Mucosa of stomach (tissue), 1 donor: ENCODE results near the gene AGMO.

Experiments
- H3K27me3 ChIP-seq: one replicate; pipeline ENCODE4 v1.7.0; 2013; ENCODE audit warnings: mild to moderate bottlenecking, low read length; ENCODE audit not compliant: control insufficient read depth, insufficient read depth
- H3K36me3 ChIP-seq: one replicate; pipeline ENCODE4 v1.7.0; 2013; ENCODE audit warnings: low read length; ENCODE audit not compliant: control insufficient read depth, insufficient read depth
- H3K4me1 ChIP-seq: one replicate; pipeline ENCODE4 v1.7.0; 2013; ENCODE audit warnings: mild to moderate bottlenecking, low read length; ENCODE audit not compliant: control insufficient read depth, insufficient read depth
- H3K4me3 ChIP-seq: one replicate; pipeline ENCODE4 v1.7.0; 2013; ENCODE audit warnings: low read length
- H3K9ac ChIP-seq: one replicate; pipeline ENCODE4 v1.7.0; 2013; ENCODE audit warnings: mild to moderate bottlenecking, low read length, moderate library complexity
- H3K9me3 ChIP-seq: one replicate; pipeline ENCODE4 v1.7.0; 2013; ENCODE audit warnings: mild to moderate bottlenecking, low read length, moderate library complexity; ENCODE audit not compliant: control insufficient read depth
- donor health status: Pancreatic carcinoma.

AGMO gene

DNA sequence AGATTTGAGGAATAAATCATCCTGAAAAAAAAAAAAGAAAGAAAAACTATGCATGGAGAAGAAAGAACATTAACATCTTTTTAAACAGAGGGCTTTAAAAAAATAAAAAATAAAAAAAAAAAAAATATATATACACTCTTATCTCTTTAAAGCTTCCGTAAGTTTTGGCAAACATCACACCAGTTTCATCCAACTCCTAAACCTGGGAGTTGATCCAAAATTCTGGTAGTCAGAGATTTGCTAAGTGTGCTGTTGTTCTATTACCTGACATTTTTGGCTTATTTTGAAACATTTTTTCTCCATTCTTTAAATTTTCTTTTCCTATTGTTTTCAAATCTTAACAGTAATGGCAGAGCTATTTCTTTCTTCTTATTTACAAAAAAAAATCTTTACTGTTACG is 273.1 kb downstream of the AGMO start:
- Histone ChIP-seq H3K4me3 (no peak overlapping the region), H3K9me3 (no peaks in the 10 kb centered on the region), H3K36me3 (no peaks in the 10 kb centered on the region), H3K4me1 (no peaks in the 10 kb centered on the region), H3K27me3 (no peaks in the 10 kb centered on the region), H3K9ac (no peak overlapping the region)

DNA sequence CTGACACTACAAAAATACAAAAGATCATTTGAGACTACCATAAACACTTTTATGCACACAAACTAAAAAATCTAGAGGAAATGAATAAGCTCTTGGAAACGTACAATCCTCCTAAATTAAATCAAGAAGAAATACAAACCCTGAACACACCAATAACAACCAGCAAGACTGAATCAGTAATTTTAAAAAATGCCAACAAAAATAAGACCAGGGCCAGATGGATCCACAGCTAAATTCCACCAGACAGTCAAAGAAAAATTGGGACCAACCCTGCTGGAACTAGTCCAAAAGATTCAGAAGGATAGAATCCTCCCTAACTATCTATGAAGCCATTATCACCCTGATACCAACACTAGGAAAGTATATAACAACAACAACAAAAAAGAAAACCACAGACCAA is 277.4 kb downstream of the AGMO start:
- Histone ChIP-seq H3K9ac (no peak overlapping the region), H3K4me1 (no peaks in the 10 kb centered on the region), H3K4me3 (no peak overlapping the region), H3K27me3 (no peaks in the 10 kb centered on the region), H3K9me3 (no peaks in the 10 kb centered on the region), H3K36me3 (no peaks in the 10 kb centered on the region)

DNA sequence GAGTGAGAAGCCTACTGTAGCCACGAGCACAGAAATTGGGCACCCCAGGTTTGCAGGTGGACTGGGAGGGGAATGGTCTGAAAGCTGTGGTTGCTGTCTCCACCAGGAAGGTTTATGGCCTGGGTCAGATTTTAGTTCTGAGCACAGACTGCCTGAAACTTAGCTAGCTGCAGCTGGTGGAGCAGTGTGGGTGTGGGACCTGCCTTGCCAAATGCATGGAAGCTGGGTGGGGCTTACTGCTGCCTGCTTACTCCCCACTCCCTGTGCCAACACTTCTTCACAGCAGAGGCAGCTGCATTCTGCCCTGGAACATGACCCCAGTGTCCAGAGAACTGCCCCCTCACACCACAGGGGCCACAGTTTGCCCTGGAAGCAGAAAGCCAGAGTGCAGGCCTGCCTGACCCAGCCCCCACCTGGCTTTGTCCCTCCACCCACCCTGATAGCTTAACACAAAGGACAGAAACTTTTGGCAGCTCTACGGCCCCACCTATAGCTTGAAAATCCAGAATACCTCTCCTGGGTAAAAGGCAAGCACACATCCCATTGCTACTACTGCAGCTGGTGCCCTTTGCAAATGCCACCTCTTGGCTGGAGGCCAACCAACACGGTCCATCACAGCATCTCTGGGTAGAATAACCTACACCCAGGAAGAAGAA is 281.6 kb downstream of the AGMO start:
- no peaks in the 10 kb centered on the region for H3K36me3 ChIP-seq
- H3K9ac ChIP-seq, result no peak overlapping the region
- no peak overlapping the region for H3K4me3 ChIP-seq
- no peaks in the 10 kb centered on the region for H3K4me1 ChIP-seq
- no peaks in the 10 kb centered on the region for H3K9me3 ChIP-seq
- no peaks in the 10 kb centered on the region for H3K27me3 ChIP-seq

DNA sequence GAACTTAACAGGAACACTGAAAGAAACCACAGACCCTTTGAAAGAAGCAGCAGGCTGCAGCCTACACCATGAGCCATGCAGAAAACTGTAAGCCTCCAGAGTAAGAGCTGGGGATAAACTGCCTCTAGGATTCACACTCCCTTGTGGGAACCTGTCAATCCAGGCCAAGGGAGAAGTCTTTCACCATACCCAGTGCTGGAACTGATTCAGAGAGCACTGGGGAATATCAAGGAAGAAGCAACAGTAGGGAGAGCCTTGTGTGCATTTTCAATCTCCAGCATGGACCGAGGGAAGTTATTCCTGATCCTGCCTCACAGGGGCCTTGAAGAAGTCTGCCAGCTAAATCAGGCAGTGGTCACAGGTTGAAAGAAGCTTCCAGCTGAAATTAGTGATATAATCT is 282.2 kb downstream of the AGMO start:
- H3K36me3 ChIP-seq, result no peaks in the 10 kb centered on the region
- no peak overlapping the region for H3K9ac ChIP-seq
- H3K4me3 ChIP-seq, result no peak overlapping the region
- no peaks in the 10 kb centered on the region for H3K27me3 ChIP-seq
- no peaks in the 10 kb centered on the region for H3K9me3 ChIP-seq
- no peaks in the 10 kb centered on the region for H3K4me1 ChIP-seq

GRCh38 chr7:15257689-15258088 is 304.1 kb downstream of the AGMO start:
- no peak overlapping the region for H3K9ac ChIP-seq
- H3K4me3 ChIP-seq, result no peak overlapping the region
- H3K4me1 ChIP-seq, result no peaks in the 10 kb centered on the region
- no peaks in the 10 kb centered on the region for H3K9me3 ChIP-seq
- no peaks in the 10 kb centered on the region for H3K27me3 ChIP-seq
- H3K36me3 ChIP-seq, result no peaks in the 10 kb centered on the region

DNA sequence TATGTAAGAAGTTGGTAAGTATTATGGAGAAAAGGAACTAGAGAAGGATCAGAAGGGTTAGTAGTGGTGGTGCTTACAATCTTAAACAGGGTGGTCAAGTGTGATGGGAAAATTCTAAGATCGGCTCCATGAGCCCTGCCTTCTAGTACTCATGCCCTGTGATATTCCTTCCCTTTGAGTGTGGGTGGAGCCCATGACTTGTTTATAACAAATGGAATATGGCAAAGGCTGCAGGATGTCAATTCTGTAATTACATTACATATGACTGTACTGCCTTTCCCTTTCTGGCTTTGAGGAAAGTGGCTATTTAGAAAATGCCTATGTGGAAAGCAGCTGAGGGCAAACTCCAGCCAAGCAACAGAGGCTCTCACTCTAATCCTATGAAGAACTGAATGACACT is 309.6 kb downstream of the AGMO start:
- Histone ChIP-seq H3K36me3 (no peaks in the 10 kb centered on the region), H3K9ac (no peak overlapping the region), H3K27me3 (no peaks in the 10 kb centered on the region), H3K4me1 (no peaks in the 10 kb centered on the region), H3K4me3 (no peak overlapping the region), H3K9me3 (no peaks in the 10 kb centered on the region)

DNA sequence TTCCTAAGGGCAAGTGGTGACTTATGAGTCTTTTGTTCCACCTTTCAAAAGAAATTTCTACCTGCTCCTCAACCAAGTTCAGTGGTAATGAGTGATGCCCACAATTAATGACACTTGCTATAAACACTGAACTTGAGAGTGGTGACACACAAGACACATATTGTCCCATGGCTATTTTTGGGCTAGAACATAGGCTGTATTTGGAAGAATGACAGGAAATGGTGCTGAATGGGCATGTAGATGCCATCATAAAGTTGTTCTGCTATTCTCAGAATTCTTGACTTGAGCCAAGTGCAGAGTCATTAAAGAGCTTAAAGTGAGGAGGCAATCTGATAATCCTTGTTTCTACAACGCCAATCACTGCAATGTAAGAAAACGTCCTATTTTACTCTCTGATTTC is 313.3 kb downstream of the AGMO start:
- no peak overlapping the region for H3K9ac ChIP-seq
- no peaks in the 10 kb centered on the region for H3K27me3 ChIP-seq
- H3K9me3 ChIP-seq, result no peaks in the 10 kb centered on the region
- H3K4me3 ChIP-seq, result no peak overlapping the region
- no peaks in the 10 kb centered on the region for H3K36me3 ChIP-seq
- no peaks in the 10 kb centered on the region for H3K4me1 ChIP-seq

DNA sequence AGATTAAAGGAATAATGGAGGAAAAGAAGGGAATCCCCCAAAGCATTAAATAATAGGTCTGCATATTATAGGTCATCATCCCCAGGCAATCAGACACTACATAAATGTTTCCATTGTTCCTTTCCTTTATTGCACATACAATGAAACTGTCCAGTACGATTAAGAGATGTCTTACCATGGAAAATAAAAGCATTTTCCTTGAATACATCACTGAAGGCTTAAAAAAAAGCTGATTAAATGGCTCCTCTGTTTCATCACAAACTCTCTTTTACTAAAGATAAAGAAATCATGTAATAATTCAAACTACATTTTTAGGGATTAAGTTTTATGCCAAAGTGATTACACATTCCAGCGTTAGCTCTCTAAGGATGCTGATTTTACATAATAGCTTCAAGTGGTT is 316.0 kb downstream of the AGMO start:
- no peaks in the 10 kb centered on the region for H3K36me3 ChIP-seq
- no peaks in the 10 kb centered on the region for H3K27me3 ChIP-seq
- no peaks in the 10 kb centered on the region for H3K4me1 ChIP-seq
- no peaks in the 10 kb centered on the region for H3K9me3 ChIP-seq
- H3K9ac ChIP-seq, result no peak overlapping the region
- H3K4me3 ChIP-seq, result no peak overlapping the region

GRCh38 chr7:15239801-15240200 is 322.0 kb downstream of the AGMO start:
- Histone ChIP-seq H3K9ac (no peak overlapping the region), H3K27me3 (no peaks in the 10 kb centered on the region), H3K9me3 (no peaks in the 10 kb centered on the region)

DNA sequence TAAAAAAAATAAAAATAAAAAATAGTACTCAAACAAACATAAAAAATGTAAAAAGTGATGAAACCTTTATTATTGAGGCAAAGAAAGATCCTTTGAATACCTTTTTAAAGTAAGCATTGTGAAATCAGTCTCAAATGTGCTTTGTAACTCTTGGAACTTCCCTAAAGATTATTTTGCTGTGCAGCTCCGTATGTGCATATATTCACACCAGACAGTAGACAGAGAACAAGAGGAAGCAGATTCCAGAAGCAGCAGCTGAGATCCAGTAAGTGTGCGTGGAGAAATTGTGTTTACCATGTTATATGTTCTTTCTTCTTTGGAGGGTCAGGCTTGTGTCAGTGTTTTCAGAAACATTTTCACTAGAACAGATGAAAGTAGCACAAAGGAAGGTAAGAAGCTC is 324.9 kb downstream of the AGMO start:
- H3K9ac ChIP-seq, result no peak overlapping the region
- no peaks in the 10 kb centered on the region for H3K27me3 ChIP-seq
- no peak overlapping the region for H3K4me3 ChIP-seq
- no peaks in the 10 kb centered on the region for H3K9me3 ChIP-seq
- no peaks in the 10 kb centered on the region for H3K36me3 ChIP-seq
- H3K4me1 ChIP-seq, result no peaks in the 10 kb centered on the region

More at GRCh38 chr7:15239801-15240200, 322.0 kb downstream of the AGMO start:
- Histone ChIP-seq H3K4me3 (no peak overlapping the region), H3K4me1 (no peaks in the 10 kb centered on the region), H3K36me3 (no peaks in the 10 kb centered on the region)

DNA sequence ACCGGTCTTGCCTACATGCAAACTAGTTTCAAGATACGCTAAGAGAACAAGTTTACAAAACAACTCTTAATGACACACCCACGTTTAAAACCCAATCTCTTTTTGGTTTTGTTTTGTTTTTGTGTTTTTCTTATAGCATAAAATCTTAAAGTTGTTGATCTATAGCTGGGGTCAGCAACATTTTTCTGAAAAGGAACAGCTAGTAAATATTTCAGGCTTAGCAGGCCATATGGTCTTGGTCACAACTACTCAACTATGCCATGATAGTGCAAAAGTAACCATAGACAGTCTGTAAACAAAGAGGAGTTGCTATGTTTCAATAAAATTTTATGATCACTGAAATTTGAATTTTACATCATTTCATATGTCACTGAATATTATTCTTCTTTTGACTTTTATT is 327.4 kb downstream of the AGMO start:
- no peaks in the 10 kb centered on the region for H3K36me3 ChIP-seq
- no peak overlapping the region for H3K4me3 ChIP-seq
- no peaks in the 10 kb centered on the region for H3K4me1 ChIP-seq
- H3K9me3 ChIP-seq, result no peaks in the 10 kb centered on the region
- H3K9ac ChIP-seq, result no peak overlapping the region
- no peaks in the 10 kb centered on the region for H3K27me3 ChIP-seq

DNA sequence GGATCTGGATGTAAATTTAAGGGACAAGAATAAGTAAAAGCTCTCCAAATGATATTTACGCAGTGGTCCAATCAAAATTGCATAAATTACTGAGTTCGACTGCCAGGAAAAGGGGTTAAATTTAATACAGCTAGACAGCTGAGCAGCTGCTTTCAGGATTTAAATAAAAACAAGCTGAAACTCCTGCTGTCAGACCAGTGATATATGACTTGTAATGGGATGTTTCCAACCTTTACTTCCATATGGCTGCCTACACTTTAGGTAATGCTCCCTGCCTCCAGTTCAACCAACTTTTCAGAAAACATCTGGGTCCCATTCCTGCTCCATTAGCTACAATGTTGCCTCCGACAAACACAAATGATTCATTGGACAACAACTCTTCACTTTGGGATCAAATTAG is 333.0 kb downstream of the AGMO start:
- no peak overlapping the region for H3K9ac ChIP-seq
- H3K9me3 ChIP-seq, result no peaks in the 10 kb centered on the region
- no peaks in the 10 kb centered on the region for H3K27me3 ChIP-seq
- H3K36me3 ChIP-seq, result no peaks in the 10 kb centered on the region
- H3K4me3 ChIP-seq, result no peak overlapping the region
- H3K4me1 ChIP-seq, result no peaks in the 10 kb centered on the region

- no peak overlapping the region for H3K9ac ChIP-seq
- H3K4me3 ChIP-seq, result no peak overlapping the region
- no peaks in the 10 kb centered on the region for H3K9me3 ChIP-seq
- H3K27me3 ChIP-seq, result no peaks in the 10 kb centered on the region
- no peaks in the 10 kb centered on the region for H3K4me1 ChIP-seq
- H3K36me3 ChIP-seq, result no peaks in the 10 kb centered on the region
Observed at GRCh38 chr7:15225981-15226380, 335.8 kb downstream of the AGMO start.
